ENCODE measurements around the gene NOX3. TPM values are rescaled to one million over a fixed set of nuclear protein-coding genes. Genes with fewer than 3 reads are reported as not detected.

NOX3 gene
- total RNA-seq, 1 experiment from 2014 or later, result not detected

DNA sequence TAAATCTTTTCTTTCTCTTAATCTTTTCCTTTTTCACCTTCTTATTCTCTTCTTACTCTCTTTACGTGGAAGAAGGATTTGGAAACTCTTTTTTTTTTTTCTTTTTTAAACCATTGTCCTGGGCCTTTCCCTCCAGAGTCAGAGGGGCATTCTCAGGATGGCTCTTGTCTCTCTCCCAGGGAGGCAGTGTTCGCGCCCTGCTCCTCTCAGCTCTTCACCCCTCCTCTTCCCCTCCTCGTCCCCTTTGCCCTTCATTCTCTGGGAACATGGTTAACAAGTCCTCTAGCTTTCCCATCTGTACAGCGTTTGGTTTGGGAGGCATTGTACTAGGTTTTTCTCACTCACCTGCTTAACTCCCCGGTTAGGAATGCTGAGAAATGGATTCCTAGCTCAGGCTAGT, 89.3 kb downstream of the NOX3 start:
- Histone ChIP-seq H3K23ac (ENCODE audit: insufficient read length, low read depth, low read length) (no peak overlapping the region), H3K23me2 (ENCODE audit: insufficient read length, low read depth, low read length, poor library complexity, severe bottlenecking) (no peaks in the 10 kb centered on the region), H2AFZ (ENCODE audit: low read length) (peak overlapping the region; percentile 65), H2BK5ac (ENCODE audit: insufficient read length, low read length) (no peak overlapping the region), H2BK120ac (ENCODE audit: low read depth, low read length, poor library complexity, severe bottlenecking) (no peak overlapping the region), H2AK5ac (ENCODE audit: insufficient read length, low read length) (no peak overlapping the region), H3K79me2 (ENCODE audit: insufficient read depth, low read length) (no peaks in the 10 kb centered on the region), H3K4me2 (ENCODE audit: insufficient read depth, insufficient read length, low read length) (no peak overlapping the region), H4K91ac (ENCODE audit: insufficient read length, low read depth, low read length) (no peak overlapping the region), H3K18ac (ENCODE audit: insufficient read length, low read depth, low read length) (no peak overlapping the region), H2BK20ac (ENCODE audit: low read depth, low read length, poor library complexity, severe bottlenecking) (no peak overlapping the region), H3K79me1 (ENCODE audit: insufficient read depth, low read depth, low read length, poor library complexity, severe bottlenecking) (no peaks in the 10 kb centered on the region), H3K4ac (ENCODE audit: low read depth, low read length) (no peak overlapping the region), H3K9me3 (ENCODE audit: control insufficient read depth, low read depth, low read length) (no peaks in the 10 kb centered on the region), H3K4me1 (ENCODE audit: insufficient read depth, low read length) (no peaks in the 10 kb centered on the region), H2BK12ac (ENCODE audit: insufficient read length, low read depth, low read length) (no peak overlapping the region), H3K56ac (ENCODE audit: insufficient read length, low read depth, low read length) (no peak overlapping the region), H3K27me3 (ENCODE audit: insufficient read depth, low read length) (no peaks in the 10 kb centered on the region), H3K27ac (ENCODE audit: insufficient read length, low read depth, low read length) (no peak overlapping the region), H3K9ac (ENCODE audit: extremely low read depth, insufficient read length, low read length) (no peak overlapping the region), H3K14ac (ENCODE audit: insufficient read depth, low read length) (no peak overlapping the region), H4K5ac (ENCODE audit: insufficient read length, low read depth, low read length) (no peak overlapping the region), H4K20me1 (ENCODE audit: control insufficient read depth, insufficient read depth, insufficient read length) (no peaks in the 10 kb centered on the region), H4K8ac (replicated peaks; ENCODE audit: insufficient read length, low read depth, low read length) (no peak overlapping the region), H3T11ph (ENCODE audit: low read length) (no peak overlapping the region), H2BK15ac (ENCODE audit: low read depth, low read length) (no peak overlapping the region)
- WGBS (ENCODE audit: extremely low coverage, insufficient read length, low lambda C conversion rate), result no CpG with 5 or more reads among the region's 6 CpGs
- no peak for TF ChIP-seq CTCF (conservative IDR thresholded peaks at IDR 0.05)
- Mint-ChIP-seq H3K27me3 (ENCODE audit: low read depth) (no peaks in the 10 kb centered on the region; the same call in 1 of the 2 replicates), H3K9me3 (peaks cover 0 to 3% of the 10 kb centered on the region in 2 experiments; a peak in 2 of 5 replicates), H3K4me1 (peaks cover 16% of the 10 kb centered on the region in 2 experiments), H3K36me3 (ENCODE audit: insufficient read depth in 1 of 3, low read depth in 3 of 3) (peaks cover 0 to 6% (median 2%) of the 10 kb centered on the region in 3 experiments; a peak in 2 of 7 replicates), H3K27ac (peak overlapping the region in 2 of 3 experiments; percentile 79 to 91; a peak in 3 of 7 replicates), H3K4me3 (no peak overlapping the region)
- no peak for DNase-seq
